H9 (cell line): ENCODE results near the gene SIPA1. TPM values are rescaled to one million over a fixed set of nuclear protein-coding genes. Genes with fewer than 3 reads are reported as not detected.
A peak's percentile ranks its signal among the peaks of the same experiment; 100 is the strongest.

Experiments
- DNase-seq: peaks from one replicate; pipeline ENCODE4 v3.0.0-alpha.2; 2017
- H2AFZ ChIP-seq: one replicate; pipeline ENCODE4 v1.6.1; 2013; ENCODE audit warnings: mild to moderate bottlenecking, low read length, control low read depth, moderate library complexity
- H2AK5ac ChIP-seq: 2 replicates; pipeline ENCODE4 v1.6.1; 2013; ENCODE audit warnings: low read length, control low read depth, mixed read lengths; ENCODE audit not compliant: insufficient read length
- H2BK120ac ChIP-seq: one replicate; pipeline ENCODE4 v1.6.1; 2013; ENCODE audit warnings: low read depth, mild to moderate bottlenecking, low read length, control low read depth, inconsistent platforms; ENCODE audit not compliant: poor library complexity, severe bottlenecking
- H2BK12ac ChIP-seq: 2 replicates; pipeline ENCODE4 v1.6.1; 2013; ENCODE audit warnings: low read length, control low read depth, mixed read lengths, low read depth; ENCODE audit not compliant: insufficient read length
- H2BK15ac ChIP-seq: 2 replicates; pipeline ENCODE4 v1.6.1; 2013; ENCODE audit warnings: low read depth, low read length, control low read depth
- H2BK20ac ChIP-seq: one replicate; pipeline ENCODE4 v1.6.1; 2013; ENCODE audit warnings: low read depth, mild to moderate bottlenecking, low read length, control low read depth, inconsistent platforms; ENCODE audit not compliant: poor library complexity, severe bottlenecking
- H2BK5ac ChIP-seq: 2 replicates; pipeline ENCODE4 v1.6.1; 2013; ENCODE audit warnings: low read length, control low read depth, mixed read lengths; ENCODE audit not compliant: insufficient read length
- H3K14ac ChIP-seq: 2 replicates; pipeline ENCODE4 v1.6.1; 2013; ENCODE audit warnings: low read length, control low read depth; ENCODE audit not compliant: insufficient read depth
- H3K18ac ChIP-seq: 2 replicates; pipeline ENCODE4 v1.6.1; 2013; ENCODE audit warnings: low read depth, mild to moderate bottlenecking, mixed read lengths, low read length, control low read depth; ENCODE audit not compliant: insufficient read length
- H3K23ac ChIP-seq: 2 replicates; pipeline ENCODE4 v1.6.1; 2013; ENCODE audit warnings: low read length, control low read depth, mixed read lengths, low read depth; ENCODE audit not compliant: insufficient read length
- H3K23me2 ChIP-seq: 2 replicates; pipeline ENCODE4 v1.6.1; 2013; ENCODE audit warnings: low read depth, mild to moderate bottlenecking, mixed read lengths, low read length, control low read depth; ENCODE audit not compliant: insufficient read length, poor library complexity, severe bottlenecking
- H3K27ac ChIP-seq: 2 replicates; pipeline ENCODE4 v1.5.1; 2013; ENCODE audit warnings: low read length, control low read depth, mixed read lengths, low read depth; ENCODE audit not compliant: insufficient read length
- H3K27me3 ChIP-seq: 2 replicates; pipeline ENCODE4 v1.6.1; 2013; ENCODE audit warnings: low read length, control low read depth, inconsistent platforms; ENCODE audit not compliant: insufficient read depth
- H3K4ac ChIP-seq: 2 replicates; pipeline ENCODE4 v1.6.1; 2013; ENCODE audit warnings: low read depth, mild to moderate bottlenecking, control low read depth, inconsistent platforms, low read length, moderate library complexity
- H3K4me1 ChIP-seq: 2 replicates; pipeline ENCODE4 v1.6.1; 2013; ENCODE audit warnings: low read length, control low read depth, inconsistent platforms; ENCODE audit not compliant: insufficient read depth
- H3K4me2 ChIP-seq: 2 replicates; pipeline ENCODE4 v1.6.1; 2013; ENCODE audit warnings: low read length, control low read depth, mixed read lengths; ENCODE audit not compliant: insufficient read length, insufficient read depth
- H3K56ac ChIP-seq: 2 replicates; pipeline ENCODE4 v1.6.1; 2013; ENCODE audit warnings: low read depth, mild to moderate bottlenecking, mixed read lengths, low read length, control low read depth; ENCODE audit not compliant: insufficient read length
- H3K79me1 ChIP-seq: 2 replicates; pipeline ENCODE4 v1.6.1; 2013; ENCODE audit warnings: low read depth, mild to moderate bottlenecking, moderate library complexity, low read length, control low read depth, inconsistent platforms; ENCODE audit not compliant: insufficient read depth, poor library complexity, severe bottlenecking
- H3K79me2 ChIP-seq: 2 replicates; pipeline ENCODE4 v1.6.1; 2013; ENCODE audit warnings: low read length, control low read depth, inconsistent platforms; ENCODE audit not compliant: insufficient read depth
- H3K9ac ChIP-seq: 2 replicates; pipeline ENCODE4 v1.6.1; 2013; ENCODE audit warnings: low read length, control low read depth, mixed read lengths; ENCODE audit not compliant: insufficient read length; ENCODE audit errors: extremely low read depth
- H3K9me3 ChIP-seq: one replicate; pipeline ENCODE4 v1.6.1; 2013; ENCODE audit warnings: low read depth, low read length, inconsistent platforms; ENCODE audit not compliant: control insufficient read depth
- H3T11ph ChIP-seq: one replicate; pipeline ENCODE4 v1.6.1; 2013; ENCODE audit warnings: mild to moderate bottlenecking, low read length, control low read depth, inconsistent platforms
- H4K20me1 ChIP-seq: one replicate; pipeline ENCODE4 v1.6.1; 2013; ENCODE audit not compliant: control insufficient read depth, insufficient read length, insufficient read depth
- H4K5ac ChIP-seq: 2 replicates; pipeline ENCODE4 v1.6.1; 2013; ENCODE audit warnings: low read depth, mild to moderate bottlenecking, mixed read lengths, low read length, control low read depth; ENCODE audit not compliant: insufficient read length
- H4K8ac ChIP-seq: replicated peaks from 2 replicates; pipeline ENCODE4 v1.6.1; 2013; ENCODE audit warnings: low read length, control low read depth, mixed read lengths, low read depth; ENCODE audit not compliant: insufficient read length
- H4K91ac ChIP-seq: 2 replicates; pipeline ENCODE4 v1.6.1; 2013; ENCODE audit warnings: low read depth, mild to moderate bottlenecking, moderate library complexity, mixed read lengths, low read length, control low read depth; ENCODE audit not compliant: insufficient read length
- H3K27ac Mint-ChIP-seq, 3 experiments: 2 replicates in 2 of 3; 3 replicates in 1 of 3; pipeline ENCODE4 v1.8.0; 2020 to 2021; ENCODE audit warnings: mixed read lengths in 3 of 3, mild to moderate bottlenecking in 1 of 3, moderate library complexity in 1 of 3
- H3K27me3 Mint-ChIP-seq: 2 replicates; pipeline ENCODE4 v1.8.0; 2021; ENCODE audit warnings: low read depth, mild to moderate bottlenecking, moderate library complexity, mixed read lengths
- H3K36me3 Mint-ChIP-seq, 3 experiments: 2 replicates in 2 of 3; 3 replicates in 1 of 3; pipeline ENCODE4 v1.8.0; 2020 to 2021; ENCODE audit warnings: low read depth in 3 of 3, mixed read lengths in 3 of 3; ENCODE audit not compliant: insufficient read depth in 1 of 3
- H3K4me1 Mint-ChIP-seq, 2 experiments: 2 replicates each; pipeline ENCODE4 v1.8.0; 2020; ENCODE audit warnings: mixed read lengths in 2 of 2
- H3K4me3 Mint-ChIP-seq, 2 experiments: 2 replicates in 1 of 2; 3 replicates in 1 of 2; pipeline ENCODE4 v1.8.0; 2020 to 2021; ENCODE audit warnings: mild to moderate bottlenecking in 2 of 2, mixed read lengths in 2 of 2, moderate library complexity in 1 of 2
- H3K9me3 Mint-ChIP-seq, 2 experiments: 2 replicates in 1 of 2; 3 replicates in 1 of 2; pipeline ENCODE4 v1.8.0; 2020; ENCODE audit warnings: mild to moderate bottlenecking in 2 of 2, mixed read lengths in 2 of 2, moderate library complexity in 1 of 2
- WGBS: extraction: QIAGEN DNeasy Blood & Tissue Kit; methylation state at CpG from one replicate; pipeline ENCODE4 v1.1.7; 2013; ENCODE audit warnings: missing lambda C conversion rate, low lambda C conversion rate, mixed read lengths; ENCODE audit not compliant: insufficient read length; ENCODE audit errors: extremely low coverage; 5-methylcytosine and 5-hydroxymethylcytosine counted together
- total RNA-seq: library from RNA; stranded (reverse); gene quantifications from 2 replicates; pipeline ENCODE4 v1.2.1, GENCODE V29; 2021
- TF ChIP-seq, protein P1 (sequence below): fragments of 200-600 bp; sonication (generic); conservative IDR thresholded peaks from 3 replicates; pipeline ENCODE4 v1.8.0; 2021; ENCODE audit warnings: antibody characterized with exemption, mild to moderate bottlenecking

Gene SIPA1
- total RNA-seq, 1 experiment from 2014 or later = 32.0 TPM

DNA sequence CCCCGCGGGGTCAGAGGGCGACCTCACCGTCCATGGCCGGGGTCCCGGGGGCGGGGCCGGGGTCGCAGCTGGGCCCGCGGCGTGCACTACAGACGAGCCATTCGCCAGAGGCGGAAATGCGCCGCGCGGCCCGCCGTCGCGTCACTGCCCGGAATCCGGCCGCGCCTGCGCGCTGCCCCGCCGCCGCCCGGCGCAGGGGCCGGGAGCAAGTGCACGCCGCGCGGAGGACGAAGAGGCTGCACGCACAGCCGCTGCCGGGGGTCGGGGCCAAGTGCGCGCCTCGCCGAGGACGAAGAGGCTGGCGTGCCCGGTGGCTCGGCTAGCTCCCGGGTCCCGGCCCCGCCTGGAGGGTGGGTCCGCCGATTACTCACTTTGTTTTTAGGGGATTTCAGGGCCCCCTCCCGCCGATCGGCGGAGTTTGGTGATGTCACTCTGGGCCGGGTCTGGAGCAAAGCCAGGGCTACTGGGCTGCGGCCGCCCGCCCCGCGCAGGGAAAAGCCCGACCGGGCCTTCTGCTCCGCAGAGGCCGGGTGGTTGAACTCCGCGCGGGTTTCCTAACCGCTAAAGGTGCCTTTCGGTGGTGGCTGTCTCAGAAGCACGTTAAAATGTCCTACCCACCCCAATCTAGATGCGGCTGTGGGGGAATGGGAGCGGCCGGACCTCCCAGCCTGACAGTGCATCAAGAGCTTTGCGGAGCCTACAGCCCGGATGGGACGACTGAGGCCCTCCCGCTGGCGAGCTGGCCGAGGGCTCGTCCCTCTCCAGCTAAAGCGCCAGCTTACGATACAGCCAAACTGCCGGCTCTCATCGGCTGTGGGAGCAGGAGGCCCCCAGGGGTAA lies 25.1 kb downstream of the SIPA1 start, which contains the start of gene RELA:
TSS of gene RELA (minus strand) at position 118 of the 840 bp plus-strand sequence. CDS start at position 34, 84 bp downstream.
- Histone ChIP-seq H3K27ac (no peak within 1 kb of the TSS), H2BK20ac (no peak within 1 kb of the TSS), H3K4me1 (no peaks in the 10 kb centered on the region), H4K20me1 (no peaks in the 10 kb centered on the region), H4K91ac (no peak within 1 kb of the TSS), H3K27me3 (no peaks in the 10 kb centered on the region), H4K5ac (no peak within 1 kb of the TSS), H3K4ac (no peak within 1 kb of the TSS), H2AFZ (no peak within 1 kb of the TSS), H2AK5ac (no peak within 1 kb of the TSS), H3K18ac (peak within 1 kb of the TSS; percentile 27), H3T11ph (no peak within 1 kb of the TSS), H3K79me2 (no peaks in the 10 kb centered on the region), H2BK15ac (no peak within 1 kb of the TSS), H3K9ac (peak within 1 kb of the TSS; percentile 61), H2BK12ac (no peak within 1 kb of the TSS), H4K8ac (no peak within 1 kb of the TSS), H3K79me1 (peaks cover 3% of the 10 kb centered on the region), H3K23me2 (peaks cover 13% of the 10 kb centered on the region), H3K9me3 (no peaks in the 10 kb centered on the region), H2BK5ac (no peak within 1 kb of the TSS), H3K23ac (no peak within 1 kb of the TSS), H2BK120ac (no peak within 1 kb of the TSS), H3K4me2 (peak within 1 kb of the TSS; percentile 88), H3K56ac (no peak within 1 kb of the TSS), H3K14ac (peak within 1 kb of the TSS; percentile 64)
- DNase-seq = peak; percentile 92
- Mint-ChIP-seq H3K4me3 (peak within 1 kb of the TSS; percentile 81 to 89), H3K4me1 (peaks cover 4 to 6% of the 10 kb centered on the region in 2 experiments), H3K27ac (peak within 1 kb of the TSS; percentile 80 to 96 (median 85); a peak in 6 of 7 replicates), H3K27me3 (no peaks in the 10 kb centered on the region), H3K9me3 (no peaks in the 10 kb centered on the region), H3K36me3 (peaks cover 19 to 33% (median 30%) of the 10 kb centered on the region in 3 experiments; a peak in 6 of 7 replicates)
- TF ChIP-seq, protein P1, sequence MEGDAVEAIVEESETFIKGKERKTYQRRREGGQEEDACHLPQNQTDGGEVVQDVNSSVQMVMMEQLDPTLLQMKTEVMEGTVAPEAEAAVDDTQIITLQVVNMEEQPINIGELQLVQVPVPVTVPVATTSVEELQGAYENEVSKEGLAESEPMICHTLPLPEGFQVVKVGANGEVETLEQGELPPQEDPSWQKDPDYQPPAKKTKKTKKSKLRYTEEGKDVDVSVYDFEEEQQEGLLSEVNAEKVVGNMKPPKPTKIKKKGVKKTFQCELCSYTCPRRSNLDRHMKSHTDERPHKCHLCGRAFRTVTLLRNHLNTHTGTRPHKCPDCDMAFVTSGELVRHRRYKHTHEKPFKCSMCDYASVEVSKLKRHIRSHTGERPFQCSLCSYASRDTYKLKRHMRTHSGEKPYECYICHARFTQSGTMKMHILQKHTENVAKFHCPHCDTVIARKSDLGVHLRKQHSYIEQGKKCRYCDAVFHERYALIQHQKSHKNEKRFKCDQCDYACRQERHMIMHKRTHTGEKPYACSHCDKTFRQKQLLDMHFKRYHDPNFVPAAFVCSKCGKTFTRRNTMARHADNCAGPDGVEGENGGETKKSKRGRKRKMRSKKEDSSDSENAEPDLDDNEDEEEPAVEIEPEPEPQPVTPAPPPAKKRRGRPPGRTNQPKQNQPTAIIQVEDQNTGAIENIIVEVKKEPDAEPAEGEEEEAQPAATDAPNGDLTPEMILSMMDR = no peak
- WGBS = no CpG with 5 or more reads among the region's 91 CpGs
